ENCODE measurements around the gene TSPAN9.
A peak's percentile ranks its signal among the peaks of the same experiment; 100 is the strongest.

Gene TSPAN9

DNA sequence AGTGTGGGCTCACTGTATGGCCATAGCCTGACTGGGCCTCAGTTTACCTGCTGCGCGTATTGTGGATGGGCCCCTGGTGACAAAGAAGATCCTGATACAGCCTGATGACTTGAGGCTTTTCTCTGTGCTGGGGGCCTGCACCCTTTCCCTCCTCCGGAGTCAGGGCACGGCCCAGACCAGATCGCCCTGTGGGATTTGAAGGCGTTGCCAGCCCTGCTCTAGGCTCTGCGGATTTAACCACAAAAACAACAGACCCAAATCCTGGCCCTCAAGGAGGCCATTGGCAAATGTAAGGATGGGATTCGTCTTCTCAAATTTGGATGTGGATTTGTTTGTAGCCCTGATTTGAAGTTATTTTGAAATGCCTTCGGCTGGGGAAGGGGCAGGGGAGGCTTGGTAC is 195.8 kb downstream of the TSPAN9 start:
- no peak overlapping the region for H3K27ac ChIP-seq
- TF ChIP-seq, protein P1, sequence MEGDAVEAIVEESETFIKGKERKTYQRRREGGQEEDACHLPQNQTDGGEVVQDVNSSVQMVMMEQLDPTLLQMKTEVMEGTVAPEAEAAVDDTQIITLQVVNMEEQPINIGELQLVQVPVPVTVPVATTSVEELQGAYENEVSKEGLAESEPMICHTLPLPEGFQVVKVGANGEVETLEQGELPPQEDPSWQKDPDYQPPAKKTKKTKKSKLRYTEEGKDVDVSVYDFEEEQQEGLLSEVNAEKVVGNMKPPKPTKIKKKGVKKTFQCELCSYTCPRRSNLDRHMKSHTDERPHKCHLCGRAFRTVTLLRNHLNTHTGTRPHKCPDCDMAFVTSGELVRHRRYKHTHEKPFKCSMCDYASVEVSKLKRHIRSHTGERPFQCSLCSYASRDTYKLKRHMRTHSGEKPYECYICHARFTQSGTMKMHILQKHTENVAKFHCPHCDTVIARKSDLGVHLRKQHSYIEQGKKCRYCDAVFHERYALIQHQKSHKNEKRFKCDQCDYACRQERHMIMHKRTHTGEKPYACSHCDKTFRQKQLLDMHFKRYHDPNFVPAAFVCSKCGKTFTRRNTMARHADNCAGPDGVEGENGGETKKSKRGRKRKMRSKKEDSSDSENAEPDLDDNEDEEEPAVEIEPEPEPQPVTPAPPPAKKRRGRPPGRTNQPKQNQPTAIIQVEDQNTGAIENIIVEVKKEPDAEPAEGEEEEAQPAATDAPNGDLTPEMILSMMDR (conservative IDR thresholded peaks at IDR 0.05): no peak

DNA sequence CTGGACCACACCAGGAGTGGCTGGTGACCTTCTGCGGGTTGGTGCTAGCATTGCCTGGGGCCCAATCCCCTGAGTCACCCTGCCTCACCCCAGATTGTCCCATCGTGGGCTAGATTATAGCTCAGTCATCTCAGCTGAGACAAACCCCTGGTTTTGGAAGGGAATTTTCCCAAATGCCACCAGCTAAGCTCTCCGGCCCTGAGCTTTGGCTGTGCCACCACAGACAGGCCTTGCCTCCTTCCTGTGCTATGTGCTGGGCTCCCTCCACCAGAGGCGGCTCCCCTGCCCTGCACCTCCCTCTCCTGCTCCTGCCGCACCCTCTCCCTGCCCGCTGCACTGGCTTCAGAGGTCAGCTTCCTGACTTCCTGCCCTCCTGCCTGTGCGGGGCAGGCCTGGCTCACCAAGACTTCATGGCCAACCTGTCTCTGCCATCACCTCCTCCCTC is 196.3 kb downstream of the TSPAN9 start:
- TF ChIP-seq, protein P1 (conservative IDR thresholded peaks at IDR 0.05): no peak
- H3K27ac ChIP-seq: no peak overlapping the region

DNA sequence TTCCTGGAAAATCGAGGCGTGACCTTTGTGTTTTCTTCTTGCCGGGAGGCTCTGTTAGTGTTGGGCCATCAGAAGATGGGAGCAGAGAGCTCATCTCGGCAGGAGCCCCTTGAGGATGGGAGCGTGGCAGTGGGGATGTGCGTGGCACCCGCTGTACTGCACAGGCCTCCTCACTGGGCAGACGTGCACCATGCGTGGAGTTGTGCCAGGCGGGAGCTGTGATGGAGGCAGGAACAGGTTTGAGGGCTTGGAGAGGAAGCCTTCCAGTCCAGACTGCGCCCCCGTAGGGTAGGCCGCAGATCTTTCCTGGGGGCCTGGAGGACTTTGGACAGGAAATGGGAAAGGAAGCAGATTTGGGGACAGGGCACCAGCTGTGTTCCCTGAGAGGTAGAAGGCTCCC is 197.5 kb downstream of the TSPAN9 start:
- no peak overlapping the region for H3K27ac ChIP-seq
- TF ChIP-seq, protein P1 (conservative IDR thresholded peaks at IDR 0.05): no peak

DNA sequence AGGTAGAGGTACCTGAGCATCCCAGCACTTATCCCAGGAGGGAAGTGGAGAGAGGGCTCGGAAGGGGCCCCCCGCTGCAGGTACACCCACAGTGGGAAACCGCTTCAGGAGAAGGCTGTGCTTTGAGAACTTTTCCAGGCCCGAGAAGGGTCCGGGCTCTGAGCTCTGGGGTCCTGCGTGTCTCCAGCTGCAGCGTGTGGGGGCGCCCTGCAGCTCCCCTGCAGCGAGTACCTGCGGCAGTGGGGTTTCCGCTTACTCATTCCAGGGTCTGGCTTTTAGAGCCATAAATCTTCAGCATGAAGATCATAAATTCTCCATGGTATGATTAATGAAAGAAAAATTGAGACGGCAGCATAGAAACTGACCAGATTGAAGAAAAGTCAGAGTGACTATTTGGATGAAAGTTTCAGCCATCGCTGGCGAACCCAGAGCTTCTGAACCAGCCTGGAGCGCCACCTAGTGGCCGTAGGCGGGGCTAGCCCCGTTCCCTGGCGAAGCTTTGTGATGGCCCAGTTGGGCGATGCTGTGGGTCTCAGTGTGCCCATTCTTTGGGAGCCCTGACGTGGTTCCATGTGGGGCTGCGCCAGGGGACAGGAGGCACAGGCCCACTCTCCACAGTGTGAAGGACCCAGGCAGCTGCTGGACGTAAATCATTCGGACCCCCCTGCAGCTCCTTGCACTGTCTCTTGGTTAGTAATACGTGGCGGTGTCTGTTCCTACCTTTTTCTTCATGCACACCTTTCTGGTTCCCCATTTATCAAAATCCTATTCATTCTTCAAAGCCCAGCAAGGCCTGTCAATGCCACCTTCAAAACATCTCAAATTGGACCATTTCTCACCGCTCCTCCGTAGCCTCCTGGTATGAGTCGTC is 198.2 kb downstream of the TSPAN9 start:
- H3K27ac ChIP-seq: no peak overlapping the region
- TF ChIP-seq, protein P1 (conservative IDR thresholded peaks at IDR 0.05): peak; percentile 98

DNA sequence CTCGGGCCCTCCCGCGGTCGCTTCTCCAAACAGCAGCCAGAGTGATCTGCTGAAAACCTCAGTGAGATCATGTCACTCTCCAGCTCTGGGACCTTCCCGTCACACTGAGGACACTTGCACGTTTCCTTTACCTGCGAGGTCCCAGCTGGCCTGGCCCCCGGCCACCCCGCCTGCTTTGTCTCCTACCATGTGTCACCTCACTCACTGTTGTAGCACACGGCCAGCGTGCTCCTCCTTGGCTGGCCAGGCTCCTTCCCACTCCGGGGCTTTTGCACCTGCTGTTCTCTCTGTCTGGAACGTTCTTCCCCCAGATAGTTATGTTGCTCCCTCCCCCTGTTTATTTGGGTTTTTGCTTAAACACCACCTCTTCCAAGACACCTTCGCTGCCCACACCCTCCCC is 199.0 kb downstream of the TSPAN9 start:
- no peak overlapping the region for H3K27ac ChIP-seq
- TF ChIP-seq, protein P1 (conservative IDR thresholded peaks at IDR 0.05): no peak

DNA sequence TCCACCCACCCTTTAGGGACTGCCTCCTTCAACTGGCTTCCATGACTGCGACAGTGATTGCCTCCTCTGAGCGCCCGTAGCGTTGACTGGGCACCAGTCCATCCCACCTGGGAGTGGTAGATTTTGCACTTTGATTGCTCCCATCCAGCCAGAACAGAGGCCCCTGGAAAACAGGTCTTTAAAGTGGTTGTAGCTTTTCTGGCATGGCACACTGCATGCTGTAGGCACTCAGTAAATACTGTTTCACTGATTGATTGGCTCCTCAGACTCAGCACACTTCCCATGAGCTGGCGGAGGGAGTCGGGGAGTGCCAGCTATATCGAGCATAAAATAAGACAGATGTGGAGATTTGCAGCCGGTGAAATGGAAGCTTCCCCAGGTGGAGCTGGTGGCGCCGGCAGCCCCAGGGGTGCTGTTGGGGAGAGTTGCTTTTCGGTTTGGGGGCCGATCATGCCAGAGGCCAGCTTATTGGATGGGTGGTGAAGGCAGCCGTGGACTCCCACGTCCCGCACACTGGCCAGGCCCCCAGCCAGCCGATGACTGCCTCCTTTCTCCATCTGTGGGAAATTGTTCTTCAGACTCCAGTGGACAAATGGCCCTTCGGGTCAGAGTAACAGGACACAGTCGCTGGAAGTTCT is 200.2 kb downstream of the TSPAN9 start:
- TF ChIP-seq, protein P1 (conservative IDR thresholded peaks at IDR 0.05): no peak
- H3K27ac ChIP-seq: peak overlapping the region; percentile 43

DNA sequence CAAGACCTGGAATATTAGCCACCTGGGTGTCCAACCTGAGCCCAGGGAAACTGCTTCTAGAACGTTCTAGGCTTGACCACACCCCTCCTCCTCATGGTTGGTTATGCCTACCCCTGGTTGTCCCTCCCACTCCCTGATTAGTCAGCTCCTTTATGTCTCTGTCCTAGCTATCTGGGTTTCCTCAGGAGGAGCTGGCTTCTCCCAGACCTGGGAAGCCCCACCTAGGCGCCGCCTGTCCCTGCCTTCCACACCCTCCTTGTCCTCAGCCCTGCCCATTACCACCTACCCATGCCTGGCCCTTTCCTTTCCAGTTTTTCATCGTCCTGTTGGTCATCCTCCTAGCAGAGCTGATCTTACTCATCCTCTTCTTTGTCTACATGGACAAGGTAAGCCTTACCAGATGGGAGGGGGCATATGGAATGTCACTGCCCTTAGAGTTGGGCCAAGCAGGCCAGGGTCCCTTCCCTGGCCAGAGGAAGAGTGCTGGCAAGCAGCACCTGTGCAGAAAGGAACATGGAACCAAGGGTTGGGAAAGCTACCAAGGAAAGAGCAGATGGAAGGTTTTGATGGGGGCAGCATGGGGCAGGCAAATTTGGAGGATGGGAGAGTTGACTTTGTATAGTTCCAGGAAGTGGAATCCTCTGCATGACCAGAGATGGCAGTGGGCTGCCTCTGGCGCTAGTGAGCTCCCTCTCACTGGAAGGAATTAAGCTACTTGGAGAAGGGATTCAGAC is 201.7 kb downstream of the TSPAN9 start:
- TF ChIP-seq, protein P1 (conservative IDR thresholded peaks at IDR 0.05): no peak
- no peak overlapping the region for H3K27ac ChIP-seq
